CD4-positive, alpha-beta T cell treated with Interleukin-2 at 100 ng/mL for 4 hours (primary cell): ENCODE measurements around the gene CAPN10.
"Not testable (repeated sequence)": the region's sequence is repeated elsewhere in the genome, so short reads cannot be mapped to it uniquely, and the experiment has no call there.

ENCODE experiments used
- DNase-seq: peaks from one replicate; pipeline ENCODE4 v3.0.0-alpha.2; 2020; ENCODE audit warnings: low spot score

The CAPN10 gene

DNA sequence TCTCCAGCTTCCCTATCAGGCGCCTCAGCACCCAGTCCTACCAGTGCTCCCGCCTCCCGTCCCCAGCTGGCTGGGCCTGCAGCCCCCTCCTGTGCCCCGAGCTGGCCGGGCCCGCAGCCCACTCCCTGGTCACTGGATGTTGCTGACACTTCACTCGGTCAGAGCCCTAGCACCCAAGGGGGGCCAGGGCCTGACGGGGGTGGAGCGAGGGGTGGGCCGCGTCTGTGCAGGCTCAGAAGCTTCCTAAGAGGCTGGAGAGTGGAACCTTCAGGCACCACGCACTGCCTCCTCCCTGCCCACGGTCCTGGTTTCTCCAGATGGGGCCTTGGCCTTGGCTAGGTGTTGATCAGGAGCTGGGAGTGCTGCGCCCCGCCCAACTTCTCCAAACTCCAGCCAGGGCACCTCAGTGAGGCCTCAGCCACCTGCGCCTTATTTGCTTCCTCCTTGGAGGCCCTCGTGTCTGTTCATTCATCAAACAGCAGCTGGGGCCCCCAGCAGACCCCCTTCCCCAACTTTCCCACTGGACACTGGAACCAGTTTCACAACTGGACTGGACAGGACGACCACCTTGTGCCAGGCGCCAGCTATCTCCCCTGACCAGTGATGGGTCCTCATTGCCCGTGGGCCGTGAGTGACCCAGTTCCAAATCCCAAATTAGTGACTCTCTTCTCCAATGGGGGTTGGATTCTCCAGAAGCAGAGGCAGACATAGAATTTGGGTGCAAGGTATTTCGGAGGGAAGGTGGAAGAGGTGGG lies 16.7 kb downstream of the CAPN10 start:
- DNase-seq = no peak

DNA sequence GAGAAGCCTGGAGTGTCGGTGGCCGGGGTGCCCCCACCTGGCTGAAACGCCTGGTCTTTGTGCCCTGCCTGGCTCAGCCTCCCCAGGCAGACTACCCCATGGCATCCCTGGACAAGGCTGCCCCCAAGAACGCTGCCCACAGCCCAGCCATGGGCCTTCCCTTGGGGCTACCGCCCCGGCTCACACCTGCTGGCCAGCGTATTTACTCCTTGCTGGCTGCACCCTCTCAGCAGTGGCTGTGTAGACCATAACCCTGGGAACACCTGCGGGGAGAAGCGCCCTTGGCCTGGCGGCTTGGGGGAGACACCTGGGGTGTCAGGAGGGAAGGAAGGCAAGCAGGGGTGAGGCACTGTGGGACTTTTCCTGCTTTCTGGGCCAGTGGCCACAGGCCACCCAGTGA lies 17.3 kb downstream of the CAPN10 start:
- DNase-seq = no peak

- DNase-seq = no peak
Observed at GRCh38 chr2:240604291-240604938, 17.9 kb downstream of the CAPN10 start.

DNA sequence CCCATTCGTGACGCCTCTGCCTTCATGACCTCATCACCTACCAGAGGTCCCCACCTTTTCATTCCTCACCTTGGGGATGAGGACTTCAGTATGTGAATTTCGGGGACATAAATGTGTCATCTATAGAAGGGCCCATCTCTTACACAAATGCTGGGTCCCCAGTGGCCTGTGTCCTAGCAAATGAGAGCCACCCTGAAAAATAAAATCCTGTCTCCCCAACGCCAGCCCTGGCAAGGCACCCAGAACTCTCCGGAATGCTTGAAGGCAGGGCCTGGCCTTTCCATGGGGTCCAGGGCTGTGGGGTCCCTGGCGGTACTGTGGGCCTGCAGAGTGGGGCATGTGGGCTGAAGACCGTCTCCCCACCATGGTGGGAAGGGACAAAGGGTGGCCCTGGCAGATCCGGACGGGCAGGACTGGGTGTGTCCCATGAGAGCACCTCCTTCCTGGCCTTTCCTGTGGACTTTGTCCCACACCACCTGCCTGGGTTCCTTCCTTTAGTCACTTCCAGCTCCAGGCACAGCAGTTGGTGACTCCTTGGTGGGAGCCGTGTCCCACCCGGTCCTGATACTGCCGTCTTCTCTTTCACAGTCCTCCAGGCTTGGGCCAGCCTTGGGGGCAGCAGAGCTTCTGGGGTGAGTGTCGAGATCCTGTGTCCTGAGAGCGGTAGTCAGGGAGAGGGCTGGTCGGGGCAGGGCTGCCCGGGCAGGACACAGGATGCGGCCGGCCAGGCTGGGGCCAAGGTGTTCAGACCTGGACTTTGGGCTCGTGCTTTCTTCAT lies 18.6 kb downstream of the CAPN10 start:
- DNase-seq = no peak

- DNase-seq = no peak
Observed at GRCh38 chr2:240605867-240606743, 19.6 kb downstream of the CAPN10 start.

GRCh38 chr2:240611601-240612210 lies 25.2 kb downstream of the CAPN10 start:
- peak; percentile 13 for DNase-seq

DNA sequence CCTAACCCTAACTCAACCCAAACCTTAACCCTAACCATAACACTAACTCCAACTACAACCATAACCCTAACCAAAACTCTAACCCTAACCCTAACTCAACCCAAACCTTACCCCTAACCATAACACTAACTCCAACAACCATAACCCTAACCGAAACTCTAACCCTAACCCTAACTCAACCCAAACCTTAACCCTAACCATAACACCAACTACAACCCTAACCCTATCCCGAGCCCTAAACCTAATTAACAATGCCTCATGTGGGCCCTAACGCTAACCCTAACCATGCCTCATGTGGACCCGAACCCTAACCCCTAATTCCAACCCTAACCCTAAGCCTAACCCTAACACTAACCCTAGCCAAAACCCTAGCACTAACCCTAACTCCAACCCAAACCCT lies 27.2 kb downstream of the CAPN10 start:
- DNase-seq = no peak

DNA sequence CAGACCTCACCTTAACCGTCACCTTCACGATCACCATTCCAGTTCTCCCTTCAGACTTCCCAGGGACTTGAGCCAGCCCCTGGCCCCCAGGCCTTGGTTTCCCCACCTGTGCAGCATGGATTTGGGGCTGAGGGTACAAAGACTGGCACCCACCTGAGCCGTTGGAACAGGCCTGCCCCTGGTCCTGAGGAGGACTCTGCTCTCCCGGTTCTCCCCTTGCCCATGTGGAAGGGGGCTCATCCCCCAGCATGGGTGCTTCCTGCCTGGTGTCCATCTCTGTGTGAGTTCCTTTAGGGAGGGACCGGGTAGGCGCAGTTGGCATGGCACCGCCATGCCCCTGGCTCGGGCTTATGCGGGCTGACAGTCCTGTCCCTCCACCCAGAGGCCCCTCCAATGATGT lies 27.9 kb downstream of the CAPN10 start:
- DNase-seq = no peak

DNA sequence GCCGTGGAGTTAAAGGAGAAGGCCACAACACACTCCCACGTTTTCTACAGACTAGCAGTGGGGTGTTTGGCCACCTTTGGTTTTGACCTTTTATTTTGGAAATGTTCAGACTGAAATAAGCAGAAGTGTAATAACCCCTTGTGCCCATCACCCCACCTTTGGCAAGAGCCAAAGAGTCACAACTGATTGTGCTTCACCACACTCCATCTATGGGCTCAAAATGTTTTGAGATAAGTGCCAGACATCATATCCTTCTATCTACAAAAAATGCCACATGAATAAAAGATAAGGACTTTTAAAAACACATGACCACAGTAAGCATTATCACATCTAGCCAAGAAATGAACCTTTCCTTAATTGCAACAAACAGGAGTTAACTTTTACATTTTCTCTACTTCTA lies 28.9 kb downstream of the CAPN10 start:
- DNase-seq = no peak

DNA sequence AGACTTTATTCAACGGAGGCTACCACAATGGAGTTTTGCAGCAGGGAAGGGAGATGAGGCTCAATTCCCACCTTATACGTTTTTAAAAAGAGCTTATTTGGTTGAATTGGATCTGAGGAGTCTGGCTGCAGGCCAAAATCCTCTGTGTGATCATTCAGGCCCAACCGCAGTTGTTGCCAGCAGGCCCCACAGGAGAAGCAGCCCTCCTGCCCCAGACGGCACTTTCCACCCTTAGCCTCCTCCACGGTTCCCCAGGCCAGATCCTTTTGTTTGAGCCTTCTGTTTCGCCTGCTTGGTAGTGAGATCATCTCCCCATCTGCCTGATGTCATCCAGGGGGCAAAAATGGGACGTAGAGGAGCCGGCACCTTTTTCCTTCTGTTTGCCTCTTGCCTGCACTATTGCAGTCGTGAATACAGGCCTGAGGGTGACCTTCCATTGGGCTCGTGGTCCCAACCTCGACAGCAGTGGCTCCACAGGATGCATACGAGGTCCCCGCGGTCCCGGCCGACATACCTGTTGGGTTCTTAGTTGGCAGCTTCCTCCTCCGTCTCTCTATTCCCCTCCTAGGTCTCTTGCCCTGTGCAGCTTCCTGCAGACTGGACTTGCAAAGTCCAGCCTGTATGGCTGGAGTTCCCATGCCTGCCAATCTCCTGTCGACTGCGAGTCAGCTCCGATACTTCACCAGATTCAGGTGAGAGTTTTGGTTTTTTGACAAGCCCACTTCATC lies 29.4 kb downstream of the CAPN10 start:
- no peak for DNase-seq

DNA sequence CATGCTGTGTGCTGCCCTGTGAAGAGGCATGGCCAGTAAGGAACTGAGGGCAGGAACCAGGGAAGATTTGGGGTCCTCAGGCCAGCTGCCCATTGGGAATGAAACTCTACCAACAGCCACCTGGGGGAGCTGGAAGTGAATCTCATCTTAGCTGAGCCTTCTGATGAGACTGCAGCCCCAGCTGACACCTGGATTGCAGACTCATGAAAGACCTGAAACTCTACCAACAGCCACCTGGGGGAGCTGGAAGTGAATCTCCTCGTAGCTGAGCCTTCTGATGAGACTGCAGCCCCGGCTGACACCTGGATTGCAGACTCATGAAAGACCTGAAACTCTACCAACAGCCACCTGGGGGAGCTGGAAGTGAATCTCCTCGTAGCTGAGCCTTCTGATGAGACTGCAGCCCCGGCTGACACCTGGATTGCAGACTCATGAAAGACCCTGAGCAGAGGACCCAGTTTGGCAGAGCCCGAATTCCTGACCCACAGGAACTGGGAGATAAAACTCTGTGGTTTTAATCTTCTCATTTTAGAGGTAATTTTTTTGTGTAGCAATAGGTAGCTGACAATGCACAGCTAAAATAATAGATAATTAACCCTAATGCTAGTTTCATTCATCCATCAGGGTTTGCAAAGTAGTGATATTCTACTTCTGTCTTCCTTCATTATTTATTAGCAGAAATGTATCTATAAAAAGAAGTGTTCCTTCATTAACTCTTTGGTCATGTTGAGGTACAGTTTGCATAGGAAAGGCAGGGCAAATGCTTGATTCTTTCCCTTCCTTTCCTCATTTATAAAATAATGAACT lies 30.5 kb downstream of the CAPN10 start:
- DNase-seq = not testable (repeated sequence)

GRCh38 chr2:240618776-240619175 lies 32.2 kb downstream of the CAPN10 start:
- no peak for DNase-seq

DNA sequence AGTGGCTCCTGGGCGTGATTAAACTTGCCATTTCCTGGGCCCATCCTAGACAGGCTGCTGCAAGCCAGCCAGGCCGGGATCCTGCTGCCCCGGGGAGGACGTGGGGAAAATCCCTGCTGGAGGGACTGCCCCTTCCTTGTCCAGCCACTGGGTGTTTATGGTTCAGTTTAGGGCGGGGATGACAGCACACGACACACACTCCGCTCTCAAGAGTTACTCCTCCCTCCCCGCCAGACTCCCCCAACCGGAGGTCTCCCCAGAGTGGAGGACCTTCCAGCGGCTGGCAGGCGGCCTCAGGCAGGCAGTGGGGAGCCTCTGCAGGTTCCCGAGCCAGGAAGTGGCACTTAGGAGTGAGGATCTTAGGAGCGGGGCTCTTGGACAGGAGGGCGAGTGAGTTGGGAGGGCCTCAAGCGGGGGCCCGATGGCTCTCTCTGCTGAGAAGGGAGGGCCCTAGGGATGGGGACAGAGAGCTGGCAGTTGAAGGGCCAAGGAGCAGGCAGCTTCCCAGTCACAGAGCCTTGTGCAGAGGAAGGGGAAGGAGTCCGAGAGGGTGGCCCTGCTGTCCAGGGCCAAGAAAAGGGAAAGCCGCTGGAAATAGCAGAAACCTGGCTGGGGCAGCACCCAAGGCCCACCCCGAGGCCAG lies 33.1 kb downstream of the CAPN10 start:
- DNase-seq = no peak

DNA sequence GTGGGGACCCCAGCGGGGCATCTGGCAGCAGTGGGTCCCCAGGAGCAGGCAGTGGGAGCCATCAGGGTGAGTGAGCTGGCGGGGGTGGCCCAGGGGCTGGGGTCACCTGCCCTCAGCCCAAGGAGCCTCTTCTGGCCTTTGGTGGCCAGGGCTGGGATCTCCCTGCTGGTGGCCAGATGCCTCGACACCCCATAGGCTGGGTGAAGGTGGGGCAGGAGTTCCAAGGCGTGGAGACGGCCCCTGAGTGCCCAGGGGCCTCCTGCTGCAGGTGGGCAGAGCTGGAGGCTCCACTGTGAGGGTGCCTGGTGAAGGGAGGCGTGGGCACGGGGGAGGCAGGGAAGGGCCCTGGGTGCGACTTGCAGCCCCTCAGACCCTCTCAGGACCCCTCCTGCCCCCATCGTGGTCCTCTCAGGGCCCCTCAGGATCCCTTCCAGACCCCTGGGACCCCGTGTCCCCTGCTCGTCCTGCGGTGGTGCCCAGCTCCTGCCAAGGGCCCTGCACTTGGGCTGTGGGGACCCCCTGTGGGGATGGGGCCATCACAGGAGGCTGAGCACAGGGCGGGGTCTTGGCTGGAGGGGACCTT lies 33.7 kb downstream of the CAPN10 start:
- no peak for DNase-seq

GRCh38 chr2:240620859-240621258 lies 34.3 kb downstream of the CAPN10 start:
- no peak for DNase-seq

DNA sequence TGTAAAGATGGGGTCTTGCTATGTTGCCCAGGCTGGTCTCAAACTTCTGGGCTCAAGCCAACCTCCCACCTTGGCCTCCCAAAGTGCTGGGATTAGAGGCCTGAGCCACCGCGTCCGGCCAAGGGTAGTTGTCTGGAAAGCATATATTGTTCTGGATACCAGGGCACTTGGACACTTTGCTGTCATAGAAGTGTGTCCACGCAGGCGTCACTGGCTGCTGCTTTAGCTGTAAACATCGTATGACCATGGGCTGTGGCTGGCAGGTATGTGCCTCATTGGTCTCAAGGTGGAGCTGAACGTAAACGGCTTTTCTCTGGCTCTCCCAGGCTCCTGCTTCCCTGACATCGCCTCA lies 35.5 kb downstream of the CAPN10 start:
- no peak for DNase-seq

DNA sequence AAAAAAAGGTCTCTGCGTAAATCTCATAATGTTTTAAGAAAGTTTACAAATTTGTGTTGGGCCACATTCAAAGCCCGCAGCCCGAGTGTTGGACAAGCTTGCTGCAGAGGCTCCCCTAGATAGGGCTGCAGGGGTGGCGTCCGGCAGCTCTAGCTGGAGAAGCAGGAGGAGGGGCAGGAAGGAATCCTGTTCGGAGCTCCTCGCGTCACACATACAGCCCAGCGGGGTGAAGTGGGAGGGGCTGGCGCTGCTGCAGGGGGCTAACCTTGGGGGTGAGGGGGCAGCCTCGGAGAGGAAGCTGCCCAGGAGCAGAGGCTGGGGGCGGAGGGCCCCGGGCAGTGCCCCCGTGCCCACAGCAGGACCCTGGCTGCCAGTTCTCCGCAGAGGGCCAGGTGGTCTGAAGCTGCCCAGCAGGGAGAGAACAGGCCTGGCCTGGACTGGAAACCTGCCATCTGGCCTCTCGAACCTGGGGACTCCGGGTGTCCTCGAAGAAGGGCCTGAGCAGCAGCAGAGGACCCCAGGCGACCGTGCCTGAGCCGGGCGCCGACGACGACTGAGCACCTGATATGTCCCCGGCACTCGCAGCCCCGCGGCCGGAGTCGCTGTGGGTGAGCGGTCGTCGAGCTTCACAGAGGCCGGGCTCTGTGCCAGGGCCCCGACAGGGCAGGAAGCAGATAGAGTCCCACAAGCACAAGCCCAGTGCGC lies 36.1 kb downstream of the CAPN10 start:
- peak; percentile 49 for DNase-seq

- no peak for DNase-seq
Observed at GRCh38 chr2:240623531-240624010, 37.0 kb downstream of the CAPN10 start.
